ENCODE measurements around the gene TMA16. TPM values are rescaled to one million over a fixed set of nuclear protein-coding genes. Genes with fewer than 3 reads are reported as not detected.

The TMA16 gene
- polyA plus RNA-seq, 1 donor from 2014 or later, result 6.6 TPM

- TF ChIP-seq SMC3 (conservative IDR thresholded peaks at IDR 0.05; ENCODE audit: poor library complexity), result no peak
- TF ChIP-seq POLR2AphosphoS5 (IDR thresholded peaks at IDR 0.05), result peak; percentile 30
- TF ChIP-seq TAF1 (IDR thresholded peaks at IDR 0.05; ENCODE audit: low read depth), result no peak
- H3K36me3 ChIP-seq (ENCODE audit: insufficient read depth, low read length), result no peaks in the 10 kb centered on the region
- no peaks in the 10 kb centered on the region for H3F3A ChIP-seq (ENCODE audit: insufficient read depth, low read length, poor library complexity, severe bottlenecking)
- H3K4me3 ChIP-seq (ENCODE audit: low read length), result no peak overlapping the region
- no peaks in the 10 kb centered on the region for H3K27me3 ChIP-seq (ENCODE audit: insufficient read depth, low read depth, low read length)
- no peaks in the 10 kb centered on the region for H3K9me2 ChIP-seq (ENCODE audit: insufficient read depth, low read length)
- H3K27ac ChIP-seq (ENCODE audit: low read length), result no peak overlapping the region
- no peaks in the 10 kb centered on the region for H3K79me2 ChIP-seq (replicated peaks; ENCODE audit: insufficient read depth, low read length)
- no peaks in the 10 kb centered on the region for H3K9me3 ChIP-seq (ENCODE audit: low read length)
- H3K4me2 ChIP-seq (ENCODE audit: low read length), result no peak overlapping the region
- no peak overlapping the region for H3K9ac ChIP-seq (ENCODE audit: low read length)
- H4K20me1 ChIP-seq (ENCODE audit: insufficient read depth), result no peaks in the 10 kb centered on the region
- H2AFZ ChIP-seq (ENCODE audit: low read depth, low read length), result no peak overlapping the region
These were observed 31.9 kb upstream of the TMA16 start for GRCh38 chr4:163462556-163462955.

- TF ChIP-seq POLR2AphosphoS5 (IDR thresholded peaks at IDR 0.05) (no peak), MXI1 (conservative IDR thresholded peaks at IDR 0.05; ENCODE audit: poor library complexity, severe bottlenecking) (no peak), RAD21 (conservative IDR thresholded peaks at IDR 0.05) (no peak), CTCF (IDR thresholded peaks at IDR 0.05; ENCODE audit: poor library complexity, severe bottlenecking) (no peak), EP300 (conservative IDR thresholded peaks at IDR 0.05; ENCODE audit: poor library complexity, severe bottlenecking) (no peak), SMC3 (conservative IDR thresholded peaks at IDR 0.05; ENCODE audit: poor library complexity) (no peak), TAF1 (IDR thresholded peaks at IDR 0.05; ENCODE audit: low read depth) (no peak), EZH2 (IDR thresholded peaks at IDR 0.05; ENCODE audit: borderline replicate concordance, insufficient read depth, low read length, poor library complexity, severe bottlenecking) (no peak), REST (IDR thresholded peaks at IDR 0.05; ENCODE audit: borderline replicate concordance) (no peak)
These were observed 27.3 kb upstream of the TMA16 start for GRCh38 chr4:163467082-163467770.

More at GRCh38 chr4:163467082-163467770, 27.3 kb upstream of the TMA16 start:
- Histone ChIP-seq H3K79me2 (replicated peaks; ENCODE audit: insufficient read depth, low read length) (no peaks in the 10 kb centered on the region), H3K9me3 (ENCODE audit: low read length) (no peaks in the 10 kb centered on the region), H3K27me3 (ENCODE audit: insufficient read depth, low read depth, low read length) (no peaks in the 10 kb centered on the region), H3K4me3 (ENCODE audit: low read length) (no peak overlapping the region), H3F3A (ENCODE audit: insufficient read depth, low read length, poor library complexity, severe bottlenecking) (no peaks in the 10 kb centered on the region), H3K27ac (ENCODE audit: low read length) (no peak overlapping the region), H3K9ac (ENCODE audit: low read length) (no peak overlapping the region), H3K36me3 (ENCODE audit: insufficient read depth, low read length) (no peaks in the 10 kb centered on the region), H4K20me1 (ENCODE audit: insufficient read depth) (no peaks in the 10 kb centered on the region), H3K4me2 (ENCODE audit: low read length) (no peak overlapping the region), H3K9me2 (ENCODE audit: insufficient read depth, low read length) (no peaks in the 10 kb centered on the region), H2AFZ (ENCODE audit: low read depth, low read length) (no peak overlapping the region)
